HL-60/S4 (cell line): Measurements from ENCODE around the gene FETUB.
"Not testable (repeated sequence)": the region's sequence is repeated elsewhere in the genome, so short reads cannot be mapped to it uniquely, and the experiment has no call there.

Experiments used
- in situ Hi-C: fragments of 300-500 bp; cut with MboI; formaldehyde crosslinking; loops from 2 replicates; pipeline ENCODE4 v1.14.3; 2022; ENCODE audit warnings: low sequenced_read_pairs

FETUB gene

DNA sequence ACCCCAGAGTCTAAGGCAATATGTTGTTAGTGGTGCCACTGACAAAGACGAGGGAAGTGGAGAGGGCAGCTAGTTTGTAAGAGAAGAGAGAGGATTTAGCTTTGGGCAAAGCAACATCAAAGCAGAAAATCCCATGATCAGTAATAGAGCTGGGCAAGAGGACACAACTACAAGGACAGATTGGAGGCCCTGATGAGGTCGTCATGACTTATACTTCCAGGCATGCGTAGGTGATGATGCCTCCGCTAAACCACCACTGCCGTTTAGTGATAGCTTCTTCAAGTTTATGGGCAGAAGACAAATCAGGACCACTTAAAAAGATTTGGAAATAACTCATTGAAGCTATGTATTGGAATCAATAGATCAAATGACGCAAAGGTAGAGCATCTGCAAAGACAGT lies 28.2 kb downstream of the FETUB start:
- in situ Hi-C loops, result no loop called here

DNA sequence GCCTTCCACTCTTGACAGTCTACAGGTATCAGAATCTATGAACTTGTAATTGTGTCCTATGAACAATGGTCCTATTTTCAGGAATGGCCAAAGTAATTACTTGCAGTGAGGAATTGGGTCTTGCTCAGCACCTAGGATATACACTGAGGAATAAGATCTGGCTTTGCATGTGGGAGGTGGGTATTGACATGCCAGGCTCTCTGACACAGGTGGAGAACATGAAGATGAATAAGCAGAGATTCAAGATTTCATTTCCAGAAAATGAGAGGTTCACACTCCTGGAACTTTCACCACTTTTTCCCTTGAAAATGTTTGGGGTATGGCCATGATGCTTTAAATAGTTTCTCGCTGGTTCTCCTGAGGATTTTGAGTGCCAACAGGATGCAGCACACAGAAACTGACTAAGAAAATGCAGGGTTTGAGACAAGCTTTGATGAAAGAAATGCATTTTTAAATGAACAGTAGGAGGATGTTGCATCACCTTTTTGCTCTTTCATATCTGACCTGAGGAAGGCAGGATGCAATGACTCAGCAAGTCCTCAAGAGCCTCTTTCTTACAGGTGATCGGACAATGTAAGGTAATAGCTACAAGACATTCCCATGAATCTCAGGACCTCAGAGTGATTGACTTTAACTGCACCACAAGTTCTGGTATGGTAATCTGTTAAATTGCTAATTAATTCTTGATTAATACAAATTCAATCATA lies 29.3 kb downstream of the FETUB start:
- in situ Hi-C loops, result no loop called here

DNA sequence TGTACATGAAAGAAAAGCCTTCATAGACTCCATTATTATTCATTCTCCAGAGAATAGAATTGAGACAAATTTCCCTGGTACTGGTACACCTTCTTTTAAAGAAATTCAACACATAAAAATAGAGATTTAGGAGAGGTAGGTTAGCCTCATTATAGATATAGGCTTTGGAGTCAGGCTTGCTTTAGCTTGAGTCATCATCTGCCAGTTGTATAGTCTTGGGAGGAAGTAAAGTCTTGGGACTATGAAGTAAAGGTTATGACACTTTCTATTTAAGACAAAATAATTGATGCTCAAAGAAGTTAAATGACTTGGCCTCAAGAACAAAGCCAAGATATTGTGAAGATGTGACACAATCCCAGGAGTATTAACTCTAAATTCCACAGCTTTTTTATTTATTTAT lies 30.0 kb downstream of the FETUB start:
- in situ Hi-C loops, result no loop called here

GRCh38 chr3:186671051-186671450 lies 30.9 kb downstream of the FETUB start:
- in situ Hi-C loops, result no loop called here

GRCh38 chr3:186678604-186679003 lies 38.4 kb downstream of the FETUB start:
- in situ Hi-C loops, result no loop called here

GRCh38 chr3:186679151-186679550 lies 39.0 kb downstream of the FETUB start:
- in situ Hi-C loops, result no loop called here

- in situ Hi-C loops, result no loop called here
Measured at GRCh38 chr3:186680869-186681268, 40.7 kb downstream of the FETUB start.

GRCh38 chr3:186682812-186683211 lies 42.6 kb downstream of the FETUB start:
- in situ Hi-C loops, result no loop called here

GRCh38 chr3:186683979-186684378 lies 43.8 kb downstream of the FETUB start:
- in situ Hi-C loops, result no loop called here

DNA sequence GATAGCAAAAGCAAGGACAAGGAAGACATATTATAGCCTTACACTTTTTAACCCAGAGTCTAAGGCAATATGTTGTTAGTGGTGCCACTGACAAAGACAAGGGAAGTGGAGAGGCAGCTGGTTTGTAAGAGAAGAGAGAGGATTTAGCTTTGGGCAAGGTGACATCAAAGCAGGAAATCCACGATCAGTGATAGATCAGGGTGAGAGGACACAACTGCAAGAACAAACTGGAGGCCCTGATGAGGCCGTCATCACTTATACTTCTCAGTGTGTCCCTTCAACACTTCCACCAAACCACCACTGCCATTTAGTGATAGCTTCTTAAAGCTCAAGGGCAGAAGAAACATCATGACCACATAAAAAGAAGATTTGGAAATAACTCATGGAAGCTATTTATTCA lies 46.3 kb downstream of the FETUB start:
- in situ Hi-C loops, result not testable (repeated sequence)

DNA sequence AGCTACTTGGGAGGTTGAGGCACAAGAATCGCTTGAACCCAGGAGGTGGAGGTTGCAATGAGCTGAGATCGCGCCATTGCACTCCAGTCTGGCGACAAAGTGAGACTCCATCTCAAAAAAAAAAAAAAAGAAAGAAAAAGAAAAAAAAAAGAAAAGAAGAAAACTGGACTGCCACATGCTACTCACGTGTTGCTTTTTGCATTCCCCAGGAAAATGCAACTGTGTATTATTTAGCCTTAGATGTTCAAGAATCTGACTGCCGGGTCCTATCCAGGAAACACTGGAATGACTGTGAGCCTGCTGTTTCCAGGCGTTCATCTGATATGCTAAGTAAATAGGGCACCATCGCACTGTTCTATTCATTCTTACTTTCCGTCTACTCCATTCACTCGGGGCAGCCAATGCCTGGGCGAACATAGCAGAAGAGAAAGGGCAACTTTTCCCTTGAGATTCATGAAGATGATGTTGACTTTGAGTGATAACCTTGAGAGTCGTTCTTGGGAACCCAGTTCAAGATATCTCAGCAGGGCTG lies 47.0 kb downstream of the FETUB start:
- in situ Hi-C loops, result no loop called here

DNA sequence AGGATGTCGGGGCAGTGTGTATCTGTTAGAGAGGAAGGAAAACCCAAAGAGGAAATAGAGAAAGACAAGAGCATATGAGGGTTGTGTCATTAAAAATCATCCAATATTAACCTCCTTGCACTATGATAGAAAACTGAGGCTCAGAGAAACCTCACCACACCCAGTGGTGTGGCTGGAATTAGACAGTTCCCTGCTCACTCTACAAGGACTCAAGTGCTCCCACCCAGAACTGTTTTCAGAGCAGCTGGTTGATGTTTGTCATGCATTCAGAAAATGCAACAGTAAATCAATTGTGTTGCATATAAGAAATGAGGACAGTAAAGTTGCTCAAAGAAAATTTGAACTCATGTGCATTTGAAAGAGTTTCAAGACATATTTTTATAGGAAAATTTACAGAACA lies 50.1 kb downstream of the FETUB start:
- in situ Hi-C loops, result not testable (repeated sequence)

GRCh38 chr3:186691676-186692075 lies 51.5 kb downstream of the FETUB start:
- in situ Hi-C loops, result no loop called here

- in situ Hi-C loops, result no loop called here
Measured at GRCh38 chr3:186693843-186694242, 53.6 kb downstream of the FETUB start.

GRCh38 chr3:186694288-186695032 lies 54.3 kb downstream of the FETUB start:
- in situ Hi-C loops, result no loop called here

GRCh38 chr3:186696522-186696921 lies 56.3 kb downstream of the FETUB start:
- in situ Hi-C loops, result no loop called here

DNA sequence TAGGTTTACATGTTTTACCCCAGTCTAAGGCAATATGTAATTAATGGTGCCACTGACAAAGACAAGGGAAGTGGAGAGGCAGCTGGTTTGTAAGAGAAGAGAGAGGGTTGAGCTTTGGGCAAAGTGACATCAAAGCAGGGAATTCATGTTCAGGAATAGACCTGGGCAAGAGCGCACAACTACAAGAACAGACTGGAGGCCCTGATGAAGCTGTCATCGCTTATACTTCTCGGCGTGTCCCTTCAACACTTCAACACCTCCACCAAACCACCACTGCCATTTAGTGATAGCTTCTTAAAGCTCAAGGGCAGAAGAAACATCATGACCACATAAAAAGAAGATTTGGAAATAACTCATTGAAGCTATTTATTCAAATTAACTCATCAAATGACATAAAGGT lies 57.3 kb downstream of the FETUB start:
- in situ Hi-C loops, result no loop called here

DNA sequence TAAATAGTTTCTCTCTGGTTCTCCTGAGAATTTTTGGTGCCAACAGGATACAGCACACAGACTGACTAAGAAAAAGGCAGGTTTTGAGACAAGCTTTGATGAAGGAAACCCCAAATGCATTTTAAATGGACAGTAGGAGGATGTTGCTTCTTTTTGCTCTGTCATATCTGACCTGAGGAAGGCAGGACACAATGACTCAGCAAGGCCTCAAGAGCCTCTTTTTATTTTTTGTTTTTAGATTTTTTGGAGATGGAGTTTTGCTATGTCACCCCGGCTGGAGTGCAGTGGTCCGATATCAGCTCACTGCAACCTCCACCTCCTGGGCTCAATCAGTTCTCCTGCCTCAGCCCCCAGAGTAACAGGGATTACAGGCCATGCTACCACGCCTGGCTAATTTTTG lies 60.1 kb downstream of the FETUB start:
- in situ Hi-C loops, result no loop called here

DNA sequence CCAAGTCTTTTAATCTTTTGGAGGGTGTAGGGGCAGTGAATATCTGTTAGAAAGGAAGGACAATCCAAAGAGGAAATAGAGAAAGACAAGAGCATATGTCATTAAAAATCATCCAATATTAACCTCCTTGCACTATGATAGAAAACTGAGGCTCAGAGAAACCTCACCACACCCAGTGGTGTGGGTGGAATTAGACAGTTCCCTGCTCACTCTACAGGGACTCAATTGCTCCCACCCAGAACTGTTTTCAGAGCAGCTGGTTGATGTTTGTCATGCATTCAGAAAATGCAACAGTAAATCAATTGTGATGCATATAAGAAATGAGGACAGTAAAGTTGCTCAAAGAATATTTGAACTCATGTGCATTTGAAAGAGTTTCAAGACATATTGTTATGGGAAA lies 62.3 kb downstream of the FETUB start:
- in situ Hi-C loops, result not testable (repeated sequence)
